Fibroblast of the aortic adventitia (primary cell): ENCODE data around the gene ZBTB42. TPM values are rescaled to one million over a fixed set of nuclear protein-coding genes. Genes with fewer than 3 reads are reported as not detected.

ENCODE experiments used
- DNase-seq: peaks from one replicate; pipeline ENCODE4 v3.0.0-alpha.2; 2010; ENCODE audit warnings: low read depth
- H3K4me3 ChIP-seq: 2 replicates; pipeline ENCODE4 v1.5.1; 2011; ENCODE audit warnings: low read depth, mild to moderate bottlenecking, control low read depth, low read length, moderate library complexity
- total RNA-seq: library from RNA; depleted of rRNA; stranded (reverse); fragments of >200 nt; gene quantifications from 2 replicates; pipeline ENCODE4 v1.2.3, GENCODE V29; 2012; ENCODE audit warnings: low replicate concordance
- TF ChIP-seq, protein P1 (sequence below): IDR thresholded peaks from 2 replicates; pipeline ENCODE4 v1.5.1; 2011; ENCODE audit warnings: mild to moderate bottlenecking, low read length, control low read depth, inconsistent platforms; ENCODE audit not compliant: insufficient read depth

Gene ZBTB42
- total RNA-seq, 1 donor = 5.0 TPM

DNA sequence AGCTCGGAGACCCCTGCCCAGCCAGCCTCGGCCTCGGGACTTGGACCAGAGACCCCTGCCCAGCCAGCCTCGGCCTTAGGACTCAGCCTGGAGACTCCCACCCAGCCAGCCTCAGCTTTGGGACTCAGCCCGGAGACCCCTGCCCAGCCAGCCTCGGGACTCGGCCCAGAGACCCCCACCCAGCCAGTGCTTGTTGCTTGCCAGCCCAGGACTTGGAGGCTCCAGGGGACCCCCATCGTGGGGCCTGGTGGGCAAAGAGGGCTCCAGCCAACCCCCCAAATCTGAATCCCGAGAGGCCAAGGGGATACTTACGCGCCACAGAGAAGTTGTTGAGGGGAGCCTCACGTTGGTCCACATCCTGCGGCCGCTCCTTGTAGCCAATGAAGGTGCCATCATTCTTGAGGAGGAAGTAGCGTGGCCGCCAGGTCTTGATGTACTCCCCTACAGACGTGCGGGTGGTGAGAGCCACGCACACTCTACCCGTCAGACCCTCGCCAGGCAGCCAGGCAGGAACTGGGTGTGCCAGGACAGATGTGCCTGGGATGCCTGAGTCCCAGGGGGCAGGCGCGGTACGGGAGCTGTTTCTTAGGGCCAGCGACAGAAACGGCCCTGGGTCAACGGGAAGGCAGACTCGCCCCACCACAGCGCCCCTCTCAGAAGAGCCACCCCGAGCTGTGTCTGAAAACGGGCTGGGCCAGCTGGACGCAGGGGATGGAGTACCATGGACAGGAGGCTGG is 21.0 kb upstream of the ZBTB42 start:
- no peak for DNase-seq
- TF ChIP-seq, protein P1, sequence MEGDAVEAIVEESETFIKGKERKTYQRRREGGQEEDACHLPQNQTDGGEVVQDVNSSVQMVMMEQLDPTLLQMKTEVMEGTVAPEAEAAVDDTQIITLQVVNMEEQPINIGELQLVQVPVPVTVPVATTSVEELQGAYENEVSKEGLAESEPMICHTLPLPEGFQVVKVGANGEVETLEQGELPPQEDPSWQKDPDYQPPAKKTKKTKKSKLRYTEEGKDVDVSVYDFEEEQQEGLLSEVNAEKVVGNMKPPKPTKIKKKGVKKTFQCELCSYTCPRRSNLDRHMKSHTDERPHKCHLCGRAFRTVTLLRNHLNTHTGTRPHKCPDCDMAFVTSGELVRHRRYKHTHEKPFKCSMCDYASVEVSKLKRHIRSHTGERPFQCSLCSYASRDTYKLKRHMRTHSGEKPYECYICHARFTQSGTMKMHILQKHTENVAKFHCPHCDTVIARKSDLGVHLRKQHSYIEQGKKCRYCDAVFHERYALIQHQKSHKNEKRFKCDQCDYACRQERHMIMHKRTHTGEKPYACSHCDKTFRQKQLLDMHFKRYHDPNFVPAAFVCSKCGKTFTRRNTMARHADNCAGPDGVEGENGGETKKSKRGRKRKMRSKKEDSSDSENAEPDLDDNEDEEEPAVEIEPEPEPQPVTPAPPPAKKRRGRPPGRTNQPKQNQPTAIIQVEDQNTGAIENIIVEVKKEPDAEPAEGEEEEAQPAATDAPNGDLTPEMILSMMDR = no peak
- no peak overlapping the region for H3K4me3 ChIP-seq

DNA sequence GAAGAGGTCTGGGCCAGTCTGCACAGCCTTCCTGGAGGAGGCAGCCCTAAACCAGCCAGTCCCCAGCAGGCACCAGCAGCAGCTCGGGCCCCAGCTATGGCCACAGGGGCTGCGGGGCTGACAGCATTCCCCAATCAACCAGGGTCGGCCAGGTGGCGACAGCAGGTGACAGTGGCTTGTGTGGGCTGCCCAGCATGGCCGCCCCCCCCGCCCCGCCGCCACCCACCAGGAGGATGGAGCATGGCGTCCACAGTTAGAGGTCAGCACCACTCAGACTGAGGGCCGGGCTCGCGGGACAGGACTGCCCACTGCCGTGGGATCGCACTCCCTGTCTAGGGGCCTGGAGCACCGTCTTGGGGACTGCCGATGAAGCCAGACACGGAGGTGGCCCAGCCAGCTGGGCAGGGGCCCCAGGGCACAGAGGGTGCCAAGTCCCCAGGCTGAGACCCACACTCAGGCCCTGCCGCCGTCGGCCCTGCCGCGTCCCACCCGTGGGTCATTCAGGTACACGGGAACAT is 20.3 kb upstream of the ZBTB42 start:
- TF ChIP-seq, protein P1 = no peak
- H3K4me3 ChIP-seq = no peak overlapping the region
- no peak for DNase-seq

DNA sequence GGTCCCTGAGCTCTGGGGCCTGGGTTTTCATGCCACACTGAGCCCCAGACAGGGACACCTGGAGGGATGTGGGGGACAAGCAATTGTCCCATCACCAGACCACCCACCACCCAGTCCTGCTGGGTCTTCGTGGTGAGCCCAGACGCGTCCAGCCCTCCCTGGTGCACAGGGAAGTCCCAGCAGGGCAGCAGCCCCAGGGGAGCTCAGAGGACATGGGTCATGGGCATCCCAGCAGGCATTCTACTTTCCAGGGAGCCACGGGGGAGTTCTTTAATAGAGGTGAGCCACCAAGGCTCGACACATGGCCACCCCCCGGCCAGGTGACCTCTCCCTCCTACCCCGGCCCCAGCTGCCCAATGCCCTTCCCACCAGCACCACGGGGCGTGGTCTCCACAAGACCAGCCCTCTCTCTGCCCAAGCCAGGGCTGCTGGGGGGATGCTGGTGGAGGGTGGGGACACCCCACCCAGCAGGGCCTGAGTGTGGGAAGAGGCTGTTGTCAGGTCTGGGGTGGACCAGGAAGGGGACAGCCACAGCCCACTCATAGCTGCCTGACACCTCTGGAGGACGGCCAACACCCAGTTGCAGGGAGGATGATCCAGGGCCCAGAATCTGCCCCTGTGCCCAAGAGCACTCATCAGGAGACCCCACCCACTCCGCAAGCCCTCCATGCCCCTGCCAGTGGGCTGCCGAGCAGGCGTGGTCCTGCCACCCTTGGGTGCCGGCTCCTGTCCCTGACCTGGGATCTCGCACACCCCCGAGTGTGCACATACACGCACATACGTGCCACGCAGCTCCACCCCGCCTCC is 19.4 kb upstream of the ZBTB42 start:
- TF ChIP-seq, protein P1 = no peak
- no peak for DNase-seq
- no peak overlapping the region for H3K4me3 ChIP-seq

DNA sequence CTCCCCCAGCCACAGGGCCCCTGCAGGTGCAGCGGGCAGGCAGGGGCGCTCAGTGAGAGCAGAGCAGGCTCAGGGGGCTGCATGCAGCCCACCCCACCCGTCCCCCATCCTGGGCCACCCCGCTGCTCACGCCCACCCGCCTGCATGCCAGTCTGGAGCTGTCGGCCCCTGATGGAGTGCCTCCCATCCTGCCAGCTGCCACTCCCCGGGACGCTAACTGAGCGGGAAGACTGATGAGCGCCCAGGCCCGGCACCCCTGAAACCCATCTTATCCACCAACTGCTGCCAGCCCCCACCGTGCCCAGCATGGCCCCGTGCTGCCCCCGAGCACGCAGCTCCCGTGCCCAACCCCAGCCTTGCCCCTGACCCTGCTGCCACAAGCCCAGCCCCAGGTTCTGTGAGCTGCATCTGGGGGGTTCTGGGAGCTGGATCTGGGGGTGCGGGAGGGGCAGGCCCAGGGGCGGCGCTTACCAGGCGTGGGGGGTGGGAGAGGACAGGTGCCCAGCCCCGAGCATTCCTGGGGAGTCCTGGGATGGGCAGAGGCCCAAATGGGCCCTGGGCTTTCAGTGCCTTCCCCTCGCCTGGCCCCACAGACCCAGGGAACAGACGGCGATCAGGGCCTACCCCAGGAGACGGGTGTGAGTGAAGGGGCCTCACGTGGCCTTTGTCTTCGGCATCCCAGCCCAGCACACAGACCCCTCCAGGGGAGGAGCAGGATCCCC is 18.7 kb upstream of the ZBTB42 start:
- DNase-seq = no peak

DNA sequence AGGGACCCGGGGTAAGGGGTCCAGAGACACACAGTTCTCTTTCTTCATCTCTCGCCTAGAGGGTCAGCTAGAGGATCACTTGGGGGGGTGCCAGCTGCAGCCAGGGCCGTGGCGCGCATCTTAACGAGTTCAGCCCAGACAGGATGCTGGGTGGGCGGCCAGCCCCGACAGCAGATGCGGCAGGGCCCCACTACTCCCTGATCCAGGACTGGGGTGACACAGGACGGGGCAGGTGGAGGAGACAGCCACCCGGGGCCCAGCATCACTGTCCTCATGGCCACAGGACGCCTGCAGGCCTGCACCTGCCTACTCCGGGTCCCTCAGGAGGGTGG is 18.1 kb upstream of the ZBTB42 start:
- no peak for DNase-seq
- TF ChIP-seq, protein P1 = no peak
- H3K4me3 ChIP-seq = no peak overlapping the region

More for the DNA sequence above, 18.7 kb upstream of the ZBTB42 start:
- TF ChIP-seq, protein P1 = no peak
- no peak overlapping the region for H3K4me3 ChIP-seq

DNA sequence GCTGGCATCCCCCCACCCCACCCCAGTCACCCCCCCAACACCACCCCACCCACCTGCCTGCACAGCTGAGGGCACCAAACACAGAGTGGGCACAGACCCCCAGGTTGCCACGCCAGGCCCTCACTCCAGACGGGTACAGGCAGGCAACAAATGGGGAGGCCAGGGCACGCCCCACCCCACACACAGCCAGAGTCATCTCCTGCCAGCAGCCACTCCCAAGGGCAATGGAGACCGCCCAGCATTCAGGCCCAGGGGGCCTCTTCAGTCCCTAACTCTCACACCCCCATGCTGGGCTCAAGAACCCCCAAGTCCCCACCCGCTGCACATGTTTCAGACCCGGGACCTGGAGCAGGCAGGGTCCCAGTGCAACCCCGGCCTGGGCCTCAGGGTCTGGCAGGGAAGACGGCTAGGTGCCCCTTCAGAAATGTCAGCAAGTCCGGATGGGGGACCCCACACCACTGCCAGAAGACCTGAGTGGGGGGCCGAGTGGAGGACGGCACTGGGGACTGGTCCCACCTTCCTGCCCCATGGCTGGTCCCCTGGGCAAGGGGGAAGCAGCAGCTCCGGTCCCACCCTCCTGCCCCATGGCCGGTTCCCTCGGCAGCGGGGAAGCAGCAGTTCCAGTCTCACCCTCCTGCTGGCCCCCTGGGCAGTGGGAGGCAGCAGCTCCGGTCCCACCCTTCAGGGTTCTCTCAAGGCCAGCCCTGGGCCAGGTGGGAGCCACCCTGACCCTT is 17.2 kb upstream of the ZBTB42 start:
- DNase-seq = no peak
- TF ChIP-seq, protein P1 = no peak
- H3K4me3 ChIP-seq = no peak overlapping the region
